GM19468 (cell line): ENCODE data around the gene PDPN.
"Not testable (repeated sequence)": the region's sequence is repeated elsewhere in the genome, so short reads cannot be mapped to it uniquely, and the experiment has no call there.

Source experiments
- ATAC-seq: cut with Tn5 transposase; IDR thresholded peaks from one replicate; pipeline ENCODE4 v1.9.1; 2021; ENCODE audit warnings: mild to moderate bottlenecking, moderate library complexity, moderate number of reproducible peaks; ENCODE audit not compliant: unreplicated experiment; ENCODE audit errors: extremely low read depth

Gene PDPN, protein sequence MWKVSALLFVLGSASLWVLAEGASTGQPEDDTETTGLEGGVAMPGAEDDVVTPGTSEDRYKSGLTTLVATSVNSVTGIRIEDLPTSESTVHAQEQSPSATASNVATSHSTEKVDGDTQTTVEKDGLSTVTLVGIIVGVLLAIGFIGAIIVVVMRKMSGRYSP

GRCh38 chr1:13583595-13583965 lies at the start of gene PDPN:
Gene PDPN, plus strand, starts transcription at chr1:13583832. Its CDS starts 202 bp downstream, at chr1:13584034.
- ATAC-seq, result no peak

GRCh38 chr1:13535227-13535626 lies 48.4 kb upstream of the PDPN start:
- ATAC-seq, result no peak

DNA sequence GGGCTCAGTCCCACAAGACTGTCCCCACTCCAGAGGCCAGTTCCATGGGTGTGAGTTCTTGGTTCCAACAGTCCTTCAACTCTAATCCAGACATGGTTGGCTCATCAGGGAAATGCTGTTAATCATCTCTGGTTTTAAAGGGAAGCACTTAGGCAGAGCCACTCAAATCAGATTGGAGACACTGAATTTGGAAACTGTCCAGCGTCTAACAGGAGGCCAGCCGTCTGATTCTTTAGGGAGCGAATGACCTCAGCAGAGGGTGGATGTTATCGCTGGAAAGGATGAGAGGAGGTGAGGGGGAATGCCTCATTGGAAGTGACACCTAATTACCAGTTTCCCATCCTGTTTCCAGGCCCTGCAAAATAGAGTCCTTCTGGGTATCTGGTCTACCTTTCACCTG lies 47.1 kb upstream of the PDPN start:
- ATAC-seq, result no peak

DNA sequence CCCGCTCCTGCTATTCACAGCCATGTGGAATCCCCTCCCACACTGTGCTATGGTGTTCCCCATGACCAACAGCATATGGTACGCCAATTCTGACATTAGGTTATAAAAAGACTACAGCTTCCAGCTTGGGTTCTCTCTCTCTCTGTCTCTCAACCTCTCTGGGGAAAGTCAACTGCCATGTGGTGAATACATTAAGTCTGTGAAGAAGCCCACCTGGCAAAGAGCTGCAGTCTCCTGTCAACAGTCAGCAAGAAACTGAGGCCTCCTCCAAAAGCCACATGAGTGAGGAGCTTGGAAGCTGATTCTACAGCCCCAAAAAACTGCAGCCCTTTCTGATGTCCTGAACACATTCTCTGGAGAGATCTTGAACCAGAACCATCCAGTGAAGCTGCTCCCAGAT lies 44.8 kb upstream of the PDPN start:
- ATAC-seq, result no peak

GRCh38 chr1:13539683-13540082 lies 43.9 kb upstream of the PDPN start:
- ATAC-seq, result no peak

DNA sequence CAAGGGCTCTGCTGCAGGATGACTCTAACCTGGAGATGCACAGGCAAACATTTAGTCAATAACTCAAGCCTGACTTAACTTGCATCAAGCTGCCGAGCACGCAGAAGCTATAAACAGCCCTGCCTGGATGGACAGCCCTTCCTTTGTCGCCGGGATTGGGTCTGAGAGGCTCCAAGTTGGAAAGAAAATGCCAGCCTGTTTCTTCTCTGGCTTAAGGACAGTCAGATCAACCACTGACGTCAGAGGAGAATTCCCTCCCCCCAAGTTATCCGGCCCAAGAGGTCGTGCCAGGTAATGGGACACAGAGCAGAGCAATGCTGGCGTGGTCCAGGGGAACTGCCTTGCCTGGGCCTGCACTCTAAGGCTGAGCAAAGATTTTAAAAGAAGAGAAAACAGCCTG lies 42.8 kb upstream of the PDPN start:
- no peak for ATAC-seq

DNA sequence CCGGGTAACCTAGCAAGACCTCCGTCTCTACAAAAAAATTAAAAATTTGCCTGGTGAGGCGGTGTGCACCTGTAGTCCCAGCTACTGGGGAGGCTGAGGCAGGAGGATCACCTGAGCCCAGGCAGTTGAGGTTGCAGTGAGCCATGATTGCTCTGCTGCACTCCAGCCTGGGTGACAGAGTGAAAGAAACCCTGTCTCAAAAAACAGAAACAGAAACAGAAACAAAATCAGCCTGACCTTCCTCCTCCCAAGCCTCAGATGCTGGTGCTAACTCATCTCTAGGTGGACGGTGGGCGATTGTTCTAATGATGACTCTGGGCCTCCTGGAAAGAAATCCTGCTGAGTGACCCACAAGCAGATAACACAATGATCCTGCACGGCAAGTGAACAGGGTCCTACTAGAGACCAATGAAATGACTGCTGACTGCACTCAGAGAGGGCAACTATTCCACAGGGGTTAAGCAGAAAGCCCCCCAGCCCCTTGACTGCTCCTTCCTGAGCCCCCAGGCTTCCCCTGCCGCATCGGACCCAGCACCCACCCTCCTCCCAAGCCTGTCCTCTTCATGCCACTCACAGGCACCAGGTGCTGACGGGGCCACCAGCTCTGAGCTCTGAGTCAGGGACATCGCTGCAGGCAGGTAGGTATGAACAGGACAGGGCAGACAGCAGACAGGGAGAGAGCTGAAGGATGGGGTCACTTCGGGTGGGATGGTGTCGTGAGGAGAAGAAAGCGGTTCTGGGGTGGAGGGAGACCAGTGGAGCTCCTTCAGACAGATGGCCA lies 42.0 kb upstream of the PDPN start:
- ATAC-seq, result no peak

DNA sequence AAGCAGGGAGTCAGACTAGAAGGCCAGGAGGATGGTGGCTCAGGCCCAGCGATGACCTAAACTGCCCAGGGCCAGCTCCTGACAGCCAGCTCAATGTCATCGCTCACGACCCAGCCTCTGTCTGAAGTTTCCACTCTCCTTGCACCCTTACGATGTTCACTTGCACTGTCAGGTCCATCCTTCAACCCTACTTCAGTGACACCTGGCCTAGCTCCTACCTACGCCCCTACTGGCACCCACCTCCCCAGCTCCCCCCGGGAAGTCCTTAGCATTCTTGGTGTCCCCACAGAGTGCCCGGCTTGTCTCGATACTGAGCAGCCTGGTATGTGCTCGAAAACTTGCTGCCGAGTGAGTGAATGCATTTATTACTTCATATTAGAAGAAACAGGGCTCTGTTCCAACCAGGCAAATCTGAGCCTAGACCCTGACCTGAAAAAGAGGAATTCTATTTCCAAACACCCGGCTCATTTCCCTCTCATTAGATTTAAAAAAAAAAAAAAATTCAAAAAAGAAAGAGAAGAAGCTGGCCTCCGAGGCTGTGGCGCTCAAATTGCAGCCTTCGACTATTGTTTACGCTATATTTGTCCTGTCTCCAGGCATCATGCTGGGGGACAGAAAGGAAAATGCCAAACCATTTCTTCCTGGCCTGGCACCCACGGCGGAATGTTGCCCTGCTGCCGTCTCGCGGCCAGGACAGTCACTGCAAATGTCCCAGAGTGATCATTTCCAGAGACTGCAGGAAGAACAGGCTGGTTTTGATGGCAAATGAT lies 40.0 kb upstream of the PDPN start:
- ATAC-seq, result no peak

GRCh38 chr1:13544221-13544556 lies 39.4 kb upstream of the PDPN start:
- ATAC-seq, result no peak

DNA sequence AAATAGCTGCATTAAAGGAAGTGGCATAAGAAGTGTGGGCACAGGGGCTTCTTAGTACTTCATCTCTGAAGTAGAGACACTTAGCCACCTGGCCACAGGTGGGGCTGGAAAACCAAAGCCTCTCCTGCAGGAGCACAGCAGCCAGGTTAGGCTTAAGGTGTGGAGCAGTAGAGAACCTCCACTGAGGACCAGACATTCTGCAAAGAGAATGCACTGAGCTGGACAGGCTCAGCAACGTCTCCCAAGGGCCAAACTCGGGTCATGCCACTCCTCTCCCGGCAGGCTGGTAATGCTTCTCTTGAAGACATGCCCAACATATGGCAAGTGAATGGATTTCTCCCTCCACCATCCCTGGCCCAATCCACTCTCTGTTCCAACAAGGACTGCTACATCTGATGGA lies 36.8 kb upstream of the PDPN start:
- no peak for ATAC-seq

DNA sequence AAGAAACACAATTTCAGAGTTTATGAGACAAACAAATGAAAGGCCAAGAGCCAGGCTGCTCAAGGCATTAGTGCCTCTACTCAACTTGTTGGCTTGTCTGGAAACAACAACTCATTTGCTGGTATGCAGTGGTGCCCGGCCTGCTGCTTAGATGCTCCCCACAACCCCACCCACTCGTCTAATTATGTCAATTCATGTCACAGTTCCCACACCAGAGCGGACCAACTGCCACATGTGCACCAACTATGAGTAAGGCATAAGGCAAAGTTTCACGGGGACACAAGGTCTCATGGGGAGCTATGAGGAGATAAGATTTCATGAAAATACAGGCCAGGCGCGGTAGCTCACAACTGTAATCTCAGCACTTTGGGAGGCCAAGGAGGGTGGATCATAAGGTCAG lies 35.4 kb upstream of the PDPN start:
- ATAC-seq, result no peak

- no peak for ATAC-seq
Measured at GRCh38 chr1:13549021-13549420, 34.6 kb upstream of the PDPN start.

- no peak for ATAC-seq
Measured at GRCh38 chr1:13549521-13549920, 34.1 kb upstream of the PDPN start.

DNA sequence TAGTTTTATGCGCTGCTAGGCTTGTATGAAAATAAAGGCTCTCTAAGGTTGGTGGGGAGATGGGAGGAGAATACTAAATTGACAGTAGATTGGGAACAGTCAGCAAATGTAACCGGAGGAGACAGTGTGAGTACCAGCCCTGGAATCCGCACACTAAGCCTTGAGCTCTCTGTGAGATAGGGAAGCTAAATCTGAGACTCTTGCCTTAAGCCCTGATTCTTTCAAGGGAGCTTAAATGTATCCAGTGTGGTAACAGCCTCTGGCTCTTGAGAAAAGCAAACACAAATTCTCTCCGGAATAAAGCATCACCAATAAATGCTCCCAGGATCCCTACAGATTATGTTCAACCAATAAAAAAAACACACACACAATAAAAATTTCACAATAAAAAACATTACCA lies 33.0 kb upstream of the PDPN start:
- ATAC-seq, result no peak

DNA sequence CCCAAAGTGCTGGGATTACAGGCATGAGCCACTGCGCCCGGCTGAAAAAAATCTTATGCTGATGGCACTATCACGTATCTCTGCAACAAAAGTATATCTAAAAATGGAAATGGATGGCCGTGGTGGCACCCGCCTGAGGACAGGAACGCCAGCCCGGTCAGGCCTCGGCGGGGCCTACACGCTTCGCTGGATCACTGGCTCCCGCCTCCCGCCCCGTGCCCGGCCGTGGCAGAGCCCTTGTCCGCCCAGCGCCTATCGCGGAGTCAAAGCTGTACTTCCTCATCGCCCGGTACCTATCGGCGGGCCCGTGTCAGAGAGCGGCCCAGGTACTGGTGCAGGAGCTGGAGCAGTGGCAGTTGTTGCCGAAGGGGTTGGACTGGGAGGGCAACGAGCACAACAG lies 28.8 kb upstream of the PDPN start:
- no peak for ATAC-seq

- no peak for ATAC-seq
Measured at GRCh38 chr1:13556224-13556764, 27.3 kb upstream of the PDPN start.

- ATAC-seq, result no peak
Measured at GRCh38 chr1:13560541-13560940, 23.1 kb upstream of the PDPN start.

DNA sequence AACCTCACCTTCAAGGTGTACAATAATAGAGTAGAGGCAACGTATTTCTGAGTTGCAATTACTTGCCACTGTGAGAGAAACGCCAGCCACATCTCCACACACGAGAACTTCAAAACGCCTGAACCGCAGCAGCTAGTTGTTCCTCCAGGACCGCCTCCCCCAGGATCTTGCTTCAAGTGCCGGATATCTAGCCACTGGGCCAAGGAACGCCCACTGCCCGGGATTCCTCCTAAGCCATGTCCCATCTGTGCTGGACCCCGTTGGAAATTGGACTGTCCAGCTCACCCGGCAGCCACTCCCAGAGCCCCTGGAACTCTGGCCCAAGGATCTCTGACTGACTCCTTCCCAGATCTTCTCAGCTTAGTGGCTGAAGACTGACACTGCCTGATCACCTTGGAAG lies 20.7 kb upstream of the PDPN start:
- ATAC-seq, result not testable (repeated sequence)

- no peak for ATAC-seq
Measured at GRCh38 chr1:13564073-13564472, 19.6 kb upstream of the PDPN start.

- ATAC-seq, result not testable (repeated sequence)
Measured at GRCh38 chr1:13570435-13570834, 13.2 kb upstream of the PDPN start.

DNA sequence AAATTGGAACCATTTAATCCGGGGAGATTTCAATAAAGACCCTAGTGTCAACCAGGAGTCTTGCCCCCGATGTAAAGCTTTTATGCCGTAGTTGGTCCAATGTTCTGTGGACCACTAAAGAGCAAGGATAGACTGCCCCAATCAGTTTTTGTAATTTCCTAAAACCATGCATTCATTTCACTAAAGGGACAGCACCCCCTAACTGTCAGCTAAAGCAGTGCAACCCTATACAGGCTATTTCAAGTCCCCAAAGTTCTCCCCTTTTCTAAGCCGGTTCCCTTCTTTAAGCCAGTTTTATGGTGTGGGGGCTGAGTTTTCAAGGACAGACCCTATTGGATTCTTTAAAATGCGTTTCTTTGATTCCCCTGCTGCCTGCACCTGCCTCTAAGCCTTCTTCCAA lies 12.7 kb upstream of the PDPN start:
- no peak for ATAC-seq
